ENCODE data around the gene DNASE1L1. TPM values are rescaled to one million over a fixed set of nuclear protein-coding genes. Genes with fewer than 3 reads are reported as not detected.

Gene DNASE1L1
- total and polyA plus RNA-seq, 2 of the 13 experiments (the other 11 are each of a cell fraction or from before 2014, with no cell fraction given), result 4.7 to 12.3 TPM

DNA sequence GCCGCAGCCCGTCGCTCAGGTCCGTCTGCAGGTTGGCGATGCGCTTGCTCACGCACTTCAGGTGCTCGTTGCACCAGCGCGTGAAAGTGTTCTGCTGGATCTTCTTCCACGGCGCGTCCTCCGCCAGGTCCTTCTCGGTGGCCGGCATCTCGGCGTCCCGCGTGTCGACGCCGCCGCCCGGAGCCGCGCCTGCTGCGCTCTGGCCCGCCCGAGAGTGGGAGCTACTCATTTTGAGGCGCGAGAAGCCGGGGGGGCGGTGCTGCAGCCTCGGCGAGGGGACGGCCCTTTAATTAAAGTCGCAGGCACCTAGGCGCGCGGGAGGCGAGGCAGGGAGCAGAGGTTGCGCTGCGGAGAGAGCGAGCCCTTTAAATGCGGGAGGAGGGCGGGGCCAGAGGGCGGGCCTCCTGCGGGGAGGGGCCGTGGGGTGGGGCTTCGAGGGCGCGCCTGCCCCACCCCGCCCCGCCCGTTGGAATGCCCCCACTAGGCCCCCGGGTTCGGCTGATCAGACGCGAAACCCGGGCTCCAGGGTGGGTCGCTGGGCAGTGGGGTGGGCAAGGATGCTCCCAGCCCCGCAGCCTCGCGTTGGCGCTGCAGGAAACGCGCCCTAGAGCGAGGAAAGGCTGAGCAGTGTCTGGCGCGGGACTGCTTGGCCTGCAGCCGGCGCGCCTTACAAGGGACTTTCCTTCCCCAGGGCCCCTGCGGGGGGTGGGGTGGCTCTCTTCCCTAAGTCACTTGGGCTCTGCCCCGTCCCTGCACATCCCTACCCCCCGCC lies 37.9 kb downstream of the DNASE1L1 start (continued):
- TF ChIP-seq, protein P1, sequence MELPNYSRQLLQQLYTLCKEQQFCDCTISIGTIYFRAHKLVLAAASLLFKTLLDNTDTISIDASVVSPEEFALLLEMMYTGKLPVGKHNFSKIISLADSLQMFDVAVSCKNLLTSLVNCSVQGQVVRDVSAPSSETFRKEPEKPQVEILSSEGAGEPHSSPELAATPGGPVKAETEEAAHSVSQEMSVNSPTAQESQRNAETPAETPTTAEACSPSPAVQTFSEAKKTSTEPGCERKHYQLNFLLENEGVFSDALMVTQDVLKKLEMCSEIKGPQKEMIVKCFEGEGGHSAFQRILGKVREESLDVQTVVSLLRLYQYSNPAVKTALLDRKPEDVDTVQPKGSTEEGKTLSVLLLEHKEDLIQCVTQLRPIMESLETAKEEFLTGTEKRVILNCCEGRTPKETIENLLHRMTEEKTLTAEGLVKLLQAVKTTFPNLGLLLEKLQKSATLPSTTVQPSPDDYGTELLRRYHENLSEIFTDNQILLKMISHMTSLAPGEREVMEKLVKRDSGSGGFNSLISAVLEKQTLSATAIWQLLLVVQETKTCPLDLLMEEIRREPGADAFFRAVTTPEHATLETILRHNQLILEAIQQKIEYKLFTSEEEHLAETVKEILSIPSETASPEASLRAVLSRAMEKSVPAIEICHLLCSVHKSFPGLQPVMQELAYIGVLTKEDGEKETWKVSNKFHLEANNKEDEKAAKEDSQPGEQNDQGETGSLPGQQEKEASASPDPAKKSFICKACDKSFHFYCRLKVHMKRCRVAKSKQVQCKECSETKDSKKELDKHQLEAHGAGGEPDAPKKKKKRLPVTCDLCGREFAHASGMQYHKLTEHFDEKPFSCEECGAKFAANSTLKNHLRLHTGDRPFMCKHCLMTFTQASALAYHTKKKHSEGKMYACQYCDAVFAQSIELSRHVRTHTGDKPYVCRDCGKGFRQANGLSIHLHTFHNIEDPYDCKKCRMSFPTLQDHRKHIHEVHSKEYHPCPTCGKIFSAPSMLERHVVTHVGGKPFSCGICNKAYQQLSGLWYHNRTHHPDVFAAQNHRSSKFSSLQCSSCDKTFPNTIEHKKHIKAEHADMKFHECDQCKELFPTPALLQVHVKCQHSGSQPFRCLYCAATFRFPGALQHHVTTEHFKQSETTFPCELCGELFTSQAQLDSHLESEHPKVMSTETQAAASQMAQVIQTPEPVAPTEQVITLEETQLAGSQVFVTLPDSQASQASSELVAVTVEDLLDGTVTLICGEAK (IDR thresholded peaks at IDR 0.05), result no peak
- TF ChIP-seq, protein P1 (CRISPR knock-in tag; IDR thresholded peaks at IDR 0.05), result peak; percentile 52
- TF ChIP-seq, protein P2, sequence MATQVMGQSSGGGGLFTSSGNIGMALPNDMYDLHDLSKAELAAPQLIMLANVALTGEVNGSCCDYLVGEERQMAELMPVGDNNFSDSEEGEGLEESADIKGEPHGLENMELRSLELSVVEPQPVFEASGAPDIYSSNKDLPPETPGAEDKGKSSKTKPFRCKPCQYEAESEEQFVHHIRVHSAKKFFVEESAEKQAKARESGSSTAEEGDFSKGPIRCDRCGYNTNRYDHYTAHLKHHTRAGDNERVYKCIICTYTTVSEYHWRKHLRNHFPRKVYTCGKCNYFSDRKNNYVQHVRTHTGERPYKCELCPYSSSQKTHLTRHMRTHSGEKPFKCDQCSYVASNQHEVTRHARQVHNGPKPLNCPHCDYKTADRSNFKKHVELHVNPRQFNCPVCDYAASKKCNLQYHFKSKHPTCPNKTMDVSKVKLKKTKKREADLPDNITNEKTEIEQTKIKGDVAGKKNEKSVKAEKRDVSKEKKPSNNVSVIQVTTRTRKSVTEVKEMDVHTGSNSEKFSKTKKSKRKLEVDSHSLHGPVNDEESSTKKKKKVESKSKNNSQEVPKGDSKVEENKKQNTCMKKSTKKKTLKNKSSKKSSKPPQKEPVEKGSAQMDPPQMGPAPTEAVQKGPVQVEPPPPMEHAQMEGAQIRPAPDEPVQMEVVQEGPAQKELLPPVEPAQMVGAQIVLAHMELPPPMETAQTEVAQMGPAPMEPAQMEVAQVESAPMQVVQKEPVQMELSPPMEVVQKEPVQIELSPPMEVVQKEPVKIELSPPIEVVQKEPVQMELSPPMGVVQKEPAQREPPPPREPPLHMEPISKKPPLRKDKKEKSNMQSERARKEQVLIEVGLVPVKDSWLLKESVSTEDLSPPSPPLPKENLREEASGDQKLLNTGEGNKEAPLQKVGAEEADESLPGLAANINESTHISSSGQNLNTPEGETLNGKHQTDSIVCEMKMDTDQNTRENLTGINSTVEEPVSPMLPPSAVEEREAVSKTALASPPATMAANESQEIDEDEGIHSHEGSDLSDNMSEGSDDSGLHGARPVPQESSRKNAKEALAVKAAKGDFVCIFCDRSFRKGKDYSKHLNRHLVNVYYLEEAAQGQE (IDR thresholded peaks at IDR 0.05; ENCODE audit: borderline replicate concordance in 1 of 2, low read depth in 1 of 2, low read length in 2 of 2), result no peak
- TF ChIP-seq ZNF782 (CRISPR knock-in tag; IDR thresholded peaks at IDR 0.05; ENCODE audit: borderline replicate concordance) (0 out of 2 replicates have a peak, but pooled peaks have one; percentile 41), DMAP1 (CRISPR knock-in tag; IDR thresholded peaks at IDR 0.05) (peak; percentile 51; the same call in 1 of the 2 replicates), ZSCAN21 (CRISPR knock-in tag; IDR thresholded peaks at IDR 0.05; ENCODE audit: borderline replicate concordance) (peak; percentile 80; the same call in 1 of the 2 replicates), ZMAT3 (CRISPR knock-in tag; conservative IDR thresholded peaks at IDR 0.05) (peak; percentile 73)
- TF ChIP-seq, protein P3, sequence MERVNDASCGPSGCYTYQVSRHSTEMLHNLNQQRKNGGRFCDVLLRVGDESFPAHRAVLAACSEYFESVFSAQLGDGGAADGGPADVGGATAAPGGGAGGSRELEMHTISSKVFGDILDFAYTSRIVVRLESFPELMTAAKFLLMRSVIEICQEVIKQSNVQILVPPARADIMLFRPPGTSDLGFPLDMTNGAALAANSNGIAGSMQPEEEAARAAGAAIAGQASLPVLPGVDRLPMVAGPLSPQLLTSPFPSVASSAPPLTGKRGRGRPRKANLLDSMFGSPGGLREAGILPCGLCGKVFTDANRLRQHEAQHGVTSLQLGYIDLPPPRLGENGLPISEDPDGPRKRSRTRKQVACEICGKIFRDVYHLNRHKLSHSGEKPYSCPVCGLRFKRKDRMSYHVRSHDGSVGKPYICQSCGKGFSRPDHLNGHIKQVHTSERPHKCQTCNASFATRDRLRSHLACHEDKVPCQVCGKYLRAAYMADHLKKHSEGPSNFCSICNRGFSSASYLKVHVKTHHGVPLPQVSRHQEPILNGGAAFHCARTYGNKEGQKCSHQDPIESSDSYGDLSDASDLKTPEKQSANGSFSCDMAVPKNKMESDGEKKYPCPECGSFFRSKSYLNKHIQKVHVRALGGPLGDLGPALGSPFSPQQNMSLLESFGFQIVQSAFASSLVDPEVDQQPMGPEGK (CRISPR knock-in tag; IDR thresholded peaks at IDR 0.05), result peak; percentile 80
- TF ChIP-seq, protein P4, sequence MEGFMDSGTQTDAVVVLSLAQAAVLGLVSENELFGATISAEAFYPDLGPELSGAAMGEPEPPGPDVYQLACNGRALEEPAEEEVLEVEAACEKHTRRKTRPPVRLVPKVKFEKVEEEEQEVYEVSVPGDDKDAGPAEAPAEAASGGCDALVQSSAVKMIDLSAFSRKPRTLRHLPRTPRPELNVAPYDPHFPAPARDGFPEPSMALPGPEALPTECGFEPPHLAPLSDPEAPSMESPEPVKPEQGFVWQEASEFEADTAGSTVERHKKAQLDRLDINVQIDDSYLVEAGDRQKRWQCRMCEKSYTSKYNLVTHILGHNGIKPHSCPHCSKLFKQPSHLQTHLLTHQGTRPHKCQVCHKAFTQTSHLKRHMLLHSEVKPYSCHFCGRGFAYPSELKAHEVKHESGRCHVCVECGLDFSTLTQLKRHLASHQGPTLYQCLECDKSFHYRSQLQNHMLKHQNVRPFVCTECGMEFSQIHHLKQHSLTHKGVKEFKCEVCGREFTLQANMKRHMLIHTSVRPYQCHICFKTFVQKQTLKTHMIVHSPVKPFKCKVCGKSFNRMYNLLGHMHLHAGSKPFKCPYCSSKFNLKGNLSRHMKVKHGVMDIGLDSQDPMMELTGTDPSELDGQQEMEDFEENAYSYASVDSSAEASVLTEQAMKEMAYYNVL (CRISPR knock-in tag; IDR thresholded peaks at IDR 0.05; ENCODE audit: borderline replicate concordance), result peak; percentile 60; the same call in 1 of the 2 replicates

Measured in HepG2 (cell line).